Renal cortical epithelial cell (primary cell): ENCODE measurements around the gene SPDYE3. TPM values are rescaled to one million over a fixed set of nuclear protein-coding genes. Genes with fewer than 3 reads are reported as not detected.
"Not testable (repeated sequence)": the region's sequence is repeated elsewhere in the genome, so short reads cannot be mapped to it uniquely, and the experiment has no call there.

Source experiments
- DNase-seq: peaks from one replicate; pipeline ENCODE4 v3.0.0-alpha.2; 2011; ENCODE audit warnings: low read depth
- total RNA-seq: library from RNA; depleted of rRNA; stranded (reverse); fragments of >200 nt; gene quantifications from 2 replicates; pipeline ENCODE4 v1.2.3, GENCODE V29; 2014

Gene SPDYE3
- total RNA-seq, 1 donor from 2014 or later: 0.05 TPM

DNA sequence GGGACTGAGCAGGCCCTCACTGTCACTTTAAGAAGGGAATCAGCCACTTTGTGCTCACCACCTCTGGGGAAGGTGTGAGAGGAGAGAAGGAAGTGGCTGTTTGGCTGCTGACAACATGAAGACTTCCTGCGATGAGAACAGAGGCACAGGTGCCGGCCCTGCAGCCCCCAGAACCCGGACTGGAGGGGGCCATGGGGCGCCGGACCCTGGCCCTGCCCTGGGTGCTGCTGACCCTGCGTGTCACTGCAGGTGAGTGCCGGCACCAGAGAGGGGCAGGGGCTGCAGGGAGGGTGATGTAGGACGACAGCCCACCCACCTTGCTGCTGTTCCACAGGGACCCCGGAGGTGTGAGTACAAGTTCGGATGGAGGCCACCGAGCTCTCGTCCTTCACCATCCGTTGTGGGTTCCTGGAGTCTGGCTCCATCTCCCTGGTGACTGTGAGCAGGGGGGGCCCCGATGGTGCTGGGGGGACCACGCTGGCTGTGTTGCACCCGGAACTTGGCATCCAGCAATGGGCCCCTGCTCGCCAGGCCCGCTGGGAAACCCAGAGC, 44.8 kb downstream of the SPDYE3 start:
- DNase-seq: not testable (repeated sequence)

GRCh38 chr7:100352984-100353684, 45.6 kb downstream of the SPDYE3 start:
- no peak for DNase-seq

- DNase-seq: no peak
Measured at GRCh38 chr7:100353685-100354330, 46.3 kb downstream of the SPDYE3 start.

DNA sequence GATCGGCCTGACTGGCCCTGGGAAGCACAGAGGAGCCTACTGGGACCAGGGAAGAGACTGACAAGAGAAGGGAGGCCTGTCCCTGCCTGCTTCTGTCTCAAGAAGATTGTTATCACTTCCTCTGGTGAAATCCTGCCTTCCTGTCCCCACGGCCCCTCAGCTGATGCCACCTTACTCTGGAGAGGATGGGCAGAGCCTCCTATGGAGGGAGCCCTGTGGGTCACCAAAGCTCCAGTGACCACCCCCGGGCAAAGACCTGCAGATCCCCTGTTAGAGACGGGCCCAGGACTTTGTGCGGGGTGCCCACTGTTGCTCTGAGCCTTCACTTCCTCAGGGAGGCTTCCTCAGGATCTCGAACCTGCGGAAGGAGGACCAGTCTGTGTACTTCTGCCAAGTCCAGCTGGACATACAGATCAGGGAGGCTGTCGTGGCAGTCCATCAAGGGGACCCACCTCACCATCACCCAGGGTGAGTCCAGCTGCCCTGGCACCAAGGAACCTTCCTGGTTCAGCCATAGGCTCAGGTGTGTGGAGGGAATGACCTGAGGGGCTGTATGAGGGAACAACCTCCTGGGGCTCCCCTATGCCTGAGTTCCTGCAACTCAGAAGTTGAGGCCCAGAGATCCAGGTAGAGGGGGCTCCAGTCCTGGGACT, 49.0 kb downstream of the SPDYE3 start:
- no peak for DNase-seq

DNA sequence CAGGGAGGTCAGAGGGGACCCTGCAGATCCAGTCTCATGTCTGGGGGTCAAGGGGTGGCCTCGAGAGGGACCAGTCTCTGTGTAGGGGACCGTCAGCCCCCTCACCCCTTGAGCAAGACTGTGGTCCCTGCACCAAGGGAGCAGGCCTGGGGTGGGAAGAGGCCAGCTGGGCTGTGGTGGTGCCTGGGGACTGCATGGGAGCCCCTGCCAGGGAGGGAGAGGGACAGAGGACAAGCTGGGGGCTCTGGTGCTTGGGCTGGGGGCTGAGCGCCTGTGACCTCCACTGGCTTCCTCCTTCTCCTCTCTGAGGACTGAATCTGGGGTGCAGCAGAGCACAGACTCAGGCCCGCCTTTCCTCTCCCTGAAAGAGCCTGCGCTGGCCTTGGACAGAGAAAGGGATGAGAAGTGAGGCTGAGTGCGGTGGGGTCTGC, 49.6 kb downstream of the SPDYE3 start:
- DNase-seq: no peak

DNA sequence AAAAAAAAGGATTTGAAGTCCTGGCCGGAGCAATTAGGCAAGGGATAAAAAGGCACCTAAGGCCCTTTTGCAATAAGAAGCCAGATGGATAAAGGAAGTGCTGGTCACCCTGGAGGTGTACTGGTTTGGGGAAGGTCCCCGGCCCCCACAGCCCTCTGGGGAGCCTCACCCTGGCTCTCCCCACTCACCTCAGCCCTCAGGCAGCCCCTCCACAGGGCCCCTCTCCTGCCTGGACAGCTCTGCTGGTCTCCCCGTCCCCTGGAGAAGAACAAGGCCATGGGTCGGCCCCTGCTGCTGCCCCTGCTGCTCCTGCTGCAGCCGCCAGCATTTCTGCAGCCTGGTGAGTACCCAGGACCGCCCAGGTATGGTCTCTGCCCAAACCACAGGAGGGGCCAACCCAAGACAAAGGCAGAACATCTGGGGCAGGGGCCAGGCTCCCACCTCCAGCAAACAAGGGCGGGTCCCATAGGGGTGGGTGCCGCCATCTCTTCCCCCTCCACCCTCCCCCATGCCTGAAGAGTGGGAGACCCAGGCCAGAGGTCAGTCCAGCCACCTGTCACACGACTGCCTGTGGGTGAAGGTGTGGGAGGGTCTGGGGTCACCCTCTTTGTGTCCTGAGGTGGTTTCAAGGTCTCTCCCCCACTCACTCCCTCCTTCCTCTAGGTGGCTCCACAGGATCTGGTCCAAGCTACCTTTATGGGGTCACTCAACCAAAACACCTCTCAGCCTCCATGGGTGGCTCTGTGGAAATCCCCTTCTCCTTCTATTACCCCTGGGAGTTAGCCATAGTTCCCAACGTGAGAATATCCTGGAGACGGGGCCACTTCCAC, 50.7 kb downstream of the SPDYE3 start, which contains the start of gene PILRB:
TSS of gene PILRB (plus strand) at position 91 of the 830 bp plus-strand sequence. CDS start at position 277, 186 bp downstream.
- peak; percentile 16 for DNase-seq

GRCh38 chr7:100358857-100359212, 51.3 kb downstream of the SPDYE3 start:
- no peak for DNase-seq

- no peak for DNase-seq
Measured at GRCh38 chr7:100360135-100360854, 52.8 kb downstream of the SPDYE3 start.

DNA sequence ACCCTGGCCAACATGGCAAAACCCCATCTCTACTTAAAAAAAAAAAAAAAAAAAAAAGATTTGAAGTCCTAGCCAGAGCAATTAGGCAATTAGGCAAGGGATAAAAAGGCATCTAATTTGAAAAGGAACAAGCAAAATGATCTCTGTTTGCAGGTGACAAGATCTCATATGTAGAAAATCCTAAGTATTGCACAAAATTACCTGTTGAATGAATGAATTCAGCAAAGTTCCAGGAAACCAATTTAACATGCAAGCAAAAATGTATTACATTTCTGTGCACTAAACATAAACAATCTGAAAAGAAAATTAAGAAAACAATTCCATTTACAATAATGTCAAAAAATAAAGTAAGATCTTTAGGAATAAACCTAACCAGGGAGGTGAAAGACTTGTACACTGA, 55.6 kb downstream of the SPDYE3 start:
- DNase-seq: no peak

DNA sequence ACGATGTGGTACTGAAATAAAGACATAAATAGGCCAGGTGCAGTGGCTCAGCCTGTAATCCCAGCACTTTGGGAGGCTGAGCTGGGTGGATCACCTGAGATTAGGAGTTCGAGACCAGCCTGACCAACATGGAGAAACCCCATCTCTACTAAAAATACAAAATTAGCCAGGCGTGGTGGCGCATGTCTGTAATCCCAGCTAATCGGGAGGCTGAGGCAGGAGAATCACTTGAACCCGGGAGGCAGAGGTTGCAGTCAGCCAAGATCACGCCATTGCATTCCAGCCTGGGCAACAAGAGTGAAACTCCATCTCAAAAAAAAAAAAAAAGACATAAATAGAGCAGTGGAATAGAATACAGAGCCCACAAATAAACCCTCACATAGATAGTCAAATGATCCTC, 56.3 kb downstream of the SPDYE3 start:
- not testable (repeated sequence) for DNase-seq

- no peak for DNase-seq
Measured at GRCh38 chr7:100364480-100364879, 57.0 kb downstream of the SPDYE3 start.

DNA sequence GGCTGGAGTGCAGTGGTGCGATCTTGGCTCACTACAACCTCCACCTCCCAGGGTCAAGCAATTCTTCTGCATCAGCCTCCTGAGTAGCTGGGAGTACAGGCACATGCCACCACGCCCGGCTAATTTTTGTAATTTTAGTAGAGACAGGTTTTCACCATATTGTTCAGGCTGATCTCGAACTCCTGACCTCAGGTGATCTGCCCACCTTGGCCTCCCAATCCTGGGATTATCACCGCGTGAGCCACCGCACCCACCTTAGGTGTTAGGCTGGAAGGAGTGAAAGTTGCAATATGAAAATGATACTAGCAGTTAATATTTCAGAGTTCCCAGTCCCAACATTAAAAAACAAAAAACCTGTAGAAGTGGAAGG, 58.5 kb downstream of the SPDYE3 start:
- DNase-seq: not testable (repeated sequence)

DNA sequence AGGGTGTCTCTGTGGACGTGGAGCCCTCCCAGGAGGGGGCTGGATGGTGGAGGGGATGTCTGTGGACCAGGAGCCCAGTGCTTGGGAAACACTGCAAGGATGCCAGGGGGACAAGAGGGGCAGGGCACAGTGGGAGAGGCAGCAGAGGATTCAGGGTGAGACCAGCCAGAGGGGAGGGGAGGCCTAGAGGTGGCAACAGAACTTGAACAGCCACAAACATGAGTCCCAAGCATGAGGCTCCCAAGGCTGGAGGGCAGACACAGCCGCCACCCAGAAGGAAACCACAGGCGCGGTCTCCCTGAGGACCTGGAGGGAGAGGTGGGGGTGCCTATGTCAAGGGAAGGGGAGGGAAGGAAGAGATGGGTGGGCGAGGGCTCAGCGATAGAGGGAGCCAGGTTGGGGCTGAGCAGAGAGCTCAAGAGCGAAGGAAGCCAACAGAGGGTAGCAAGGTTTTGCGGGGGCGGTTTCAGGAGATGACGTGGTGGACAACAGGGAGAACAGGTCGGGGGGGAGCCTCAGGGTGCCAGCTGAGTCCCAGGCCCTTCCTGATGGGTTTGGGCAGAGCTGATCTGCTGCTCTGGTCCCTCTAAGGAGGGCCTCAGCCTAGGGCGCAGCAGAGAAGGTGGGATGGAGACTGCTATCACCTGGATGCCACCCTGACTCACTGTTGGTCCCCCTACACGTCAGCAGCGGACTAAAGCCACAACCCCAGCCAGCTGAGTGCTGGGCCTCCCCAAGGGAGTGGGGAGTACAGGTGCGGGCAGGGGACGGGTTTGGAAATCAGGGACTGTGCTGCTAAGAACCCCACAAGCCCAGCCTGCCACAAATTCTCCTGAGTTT, 59.1 kb downstream of the SPDYE3 start:
- DNase-seq: no peak

GRCh38 chr7:100367251-100367620, 59.7 kb downstream of the SPDYE3 start:
- no peak for DNase-seq

DNA sequence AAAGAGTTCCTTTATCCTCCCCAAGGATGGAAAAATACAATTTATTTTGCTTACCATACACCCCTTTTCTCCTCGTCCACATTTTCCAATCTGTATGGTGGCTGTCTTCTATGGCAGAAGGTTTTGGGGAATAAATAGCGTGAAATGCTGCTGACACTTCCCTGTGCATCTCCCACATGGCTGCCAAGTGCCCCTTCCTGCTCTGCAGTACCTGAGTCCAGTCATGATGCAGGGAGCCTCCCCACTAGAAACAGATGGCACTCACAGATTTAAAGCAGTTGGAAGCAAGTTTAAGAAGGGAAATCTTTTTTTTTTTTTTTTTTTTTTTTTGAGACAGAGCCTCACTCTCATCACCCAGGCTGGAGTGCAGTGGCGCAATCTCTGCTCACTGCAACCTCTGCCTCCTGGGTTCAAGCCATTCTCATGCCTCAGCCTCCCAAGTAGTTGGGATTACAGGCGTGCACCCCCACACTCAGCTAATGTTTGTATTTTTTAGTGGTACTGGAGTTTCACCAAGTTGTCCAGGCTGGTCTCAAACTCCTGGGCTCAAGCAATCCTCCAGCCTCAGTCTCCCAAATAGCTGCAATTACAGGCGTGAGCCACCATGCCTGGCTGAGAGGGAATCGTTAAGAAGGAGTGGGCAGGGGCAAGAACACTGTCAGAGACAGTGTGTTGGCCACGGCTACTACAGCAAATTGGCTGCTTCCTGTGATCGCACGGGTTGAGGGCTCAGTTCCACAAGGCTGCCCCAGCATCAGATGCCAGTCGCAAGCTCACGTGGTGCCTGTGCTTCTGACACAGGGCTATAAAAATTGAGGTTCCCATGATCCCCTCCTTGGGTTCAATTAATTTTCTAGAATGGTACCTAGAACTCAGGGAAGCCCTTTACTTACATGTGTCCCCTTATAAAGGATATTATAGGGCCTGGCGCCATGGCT, 60.4 kb downstream of the SPDYE3 start:
- no peak for DNase-seq

GRCh38 chr7:100369105-100369504, 61.6 kb downstream of the SPDYE3 start:
- DNase-seq: no peak

DNA sequence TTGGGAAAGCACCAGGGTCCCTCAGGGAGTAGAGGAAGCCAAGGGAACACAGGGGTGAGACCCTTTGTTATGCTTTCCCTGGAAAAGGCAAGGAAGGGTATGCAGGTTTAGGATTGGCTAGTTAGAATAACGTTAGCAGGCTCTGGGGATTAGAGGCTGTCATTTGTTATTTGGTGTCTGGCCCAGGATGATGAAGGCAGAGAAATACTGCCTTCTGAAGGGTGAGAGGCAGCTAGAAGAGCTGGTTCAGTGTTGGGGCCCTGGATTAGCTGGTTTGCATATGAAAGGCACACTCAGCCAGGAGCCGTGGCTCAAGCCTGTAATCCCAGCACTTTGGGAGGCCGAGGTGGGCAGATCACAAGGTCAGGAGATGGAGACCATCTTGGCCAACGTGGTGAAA, 62.8 kb downstream of the SPDYE3 start:
- no peak for DNase-seq

- DNase-seq: no peak
Measured at GRCh38 chr7:100370746-100371145, 63.2 kb downstream of the SPDYE3 start.

GRCh38 chr7:100371561-100372171, 64.2 kb downstream of the SPDYE3 start:
- DNase-seq: no peak
